ENCODE results near the gene EVI5L. TPM values are rescaled to one million over a fixed set of nuclear protein-coding genes. Genes with fewer than 3 reads are reported as not detected.

EVI5L gene
- total RNA-seq, 1 experiment from 2014 or later, result 29.5 TPM

DNA sequence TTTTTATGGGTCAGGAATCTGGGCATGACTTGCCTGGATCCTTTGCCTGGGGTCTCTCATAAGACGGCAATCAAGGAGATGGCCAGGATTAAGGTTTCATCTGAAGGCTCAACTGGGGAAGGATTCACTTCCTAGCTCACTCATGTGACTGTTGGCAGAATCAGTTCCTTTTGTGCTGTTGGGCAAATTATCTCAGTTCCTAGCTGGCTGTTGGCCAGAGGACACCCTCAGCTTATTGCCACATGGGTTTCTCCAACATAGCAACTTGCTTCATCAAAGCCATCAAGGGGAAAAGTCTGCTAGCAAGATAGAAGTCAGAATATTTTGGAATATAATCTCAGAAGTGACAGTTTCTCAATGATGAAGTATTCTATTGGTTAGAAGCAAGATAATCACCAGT is 12.2 kb upstream of the EVI5L start:
- no peak for ATAC-seq
- BruUV-seq (replicated peaks), result no TSS peak
- Histone ChIP-seq H3K4me2 (ENCODE audit: low read length) (no peak overlapping the region), H3K9me2 (replicated peaks; ENCODE audit: low read length) (no peaks in the 10 kb centered on the region), H3K27me3 (ENCODE audit: low read length) (no peaks in the 10 kb centered on the region), H3K36me3 (ENCODE audit: low read depth, low read length) (no peaks in the 10 kb centered on the region), H3K4me1 (ENCODE audit: insufficient read depth, low read length) (no peaks in the 10 kb centered on the region), H4K20me1 (ENCODE audit: low read length) (no peaks in the 10 kb centered on the region), H3K4me3 (ENCODE audit: low read length) (no peak overlapping the region), H3F3A (ENCODE audit: low read length, unreplicated experiment) (no peaks in the 10 kb centered on the region), H3K9me3 (ENCODE audit: low read length) (0 out of 2 replicates have a peak, but pooled peaks cover 7% of the 10 kb centered on the region), H3K79me2 (ENCODE audit: low read length) (no peaks in the 10 kb centered on the region), H3K9ac (ENCODE audit: low read length) (no peak overlapping the region), H2AFZ (ENCODE audit: low read length) (no peak overlapping the region), H3K27ac (ENCODE audit: low read length) (no peak overlapping the region)
- no peak for TF ChIP-seq EZH2phosphoT487 (IDR thresholded peaks at IDR 0.05; ENCODE audit: borderline replicate concordance, low read length)
- TF ChIP-seq, protein P1, sequence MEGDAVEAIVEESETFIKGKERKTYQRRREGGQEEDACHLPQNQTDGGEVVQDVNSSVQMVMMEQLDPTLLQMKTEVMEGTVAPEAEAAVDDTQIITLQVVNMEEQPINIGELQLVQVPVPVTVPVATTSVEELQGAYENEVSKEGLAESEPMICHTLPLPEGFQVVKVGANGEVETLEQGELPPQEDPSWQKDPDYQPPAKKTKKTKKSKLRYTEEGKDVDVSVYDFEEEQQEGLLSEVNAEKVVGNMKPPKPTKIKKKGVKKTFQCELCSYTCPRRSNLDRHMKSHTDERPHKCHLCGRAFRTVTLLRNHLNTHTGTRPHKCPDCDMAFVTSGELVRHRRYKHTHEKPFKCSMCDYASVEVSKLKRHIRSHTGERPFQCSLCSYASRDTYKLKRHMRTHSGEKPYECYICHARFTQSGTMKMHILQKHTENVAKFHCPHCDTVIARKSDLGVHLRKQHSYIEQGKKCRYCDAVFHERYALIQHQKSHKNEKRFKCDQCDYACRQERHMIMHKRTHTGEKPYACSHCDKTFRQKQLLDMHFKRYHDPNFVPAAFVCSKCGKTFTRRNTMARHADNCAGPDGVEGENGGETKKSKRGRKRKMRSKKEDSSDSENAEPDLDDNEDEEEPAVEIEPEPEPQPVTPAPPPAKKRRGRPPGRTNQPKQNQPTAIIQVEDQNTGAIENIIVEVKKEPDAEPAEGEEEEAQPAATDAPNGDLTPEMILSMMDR (conservative IDR thresholded peaks at IDR 0.05; ENCODE audit: low read depth, low read length), result no peak
- no peak for TF ChIP-seq EZH2 (IDR thresholded peaks at IDR 0.05; ENCODE audit: low read length, unreplicated experiment)
- CTCF ChIA-PET, result no interaction called here
- no peak for DNase-seq
- intact Hi-C loops (cut with micrococcal nuclease), result no loop called here
- POLR2A ChIA-PET (ENCODE audit: unreplicated experiment), result no interaction called here

GRCh38 chr19:7818806-7819205 is 11.2 kb upstream of the EVI5L start:
- intact Hi-C loops (cut with micrococcal nuclease), result no loop called here
- H3K4me2 ChIP-seq (ENCODE audit: low read length), result no peak overlapping the region
- ChIA-PET POLR2A (ENCODE audit: unreplicated experiment) (no interaction called here), CTCF (no interaction called here)
- TF ChIP-seq, protein P1 (conservative IDR thresholded peaks at IDR 0.05; ENCODE audit: low read depth, low read length), result no peak
- TF ChIP-seq EZH2phosphoT487 (IDR thresholded peaks at IDR 0.05; ENCODE audit: borderline replicate concordance, low read length) (no peak), EZH2 (IDR thresholded peaks at IDR 0.05; ENCODE audit: low read length, unreplicated experiment) (no peak)
- no peaks in the 10 kb centered on the region for H3K79me2 ChIP-seq (ENCODE audit: low read length)
- no TSS peak for BruUV-seq (replicated peaks)
- no peak overlapping the region for H2AFZ ChIP-seq (ENCODE audit: low read length)
- no peak for ATAC-seq
- no peak for DNase-seq
- no peaks in the 10 kb centered on the region for H3K36me3 ChIP-seq (ENCODE audit: low read depth, low read length)
- no peak overlapping the region for H3K27ac ChIP-seq (ENCODE audit: low read length)
- no peaks in the 10 kb centered on the region for H3F3A ChIP-seq (ENCODE audit: low read length, unreplicated experiment)
- H3K4me1 ChIP-seq (ENCODE audit: insufficient read depth, low read length), result no peaks in the 10 kb centered on the region
- 0 out of 2 replicates have a peak, but pooled peaks cover 7% of the 10 kb centered on the region for H3K9me3 ChIP-seq (ENCODE audit: low read length)
- no peaks in the 10 kb centered on the region for H3K27me3 ChIP-seq (ENCODE audit: low read length)
- H3K4me3 ChIP-seq (ENCODE audit: low read length), result no peak overlapping the region
- no peaks in the 10 kb centered on the region for H3K9me2 ChIP-seq (replicated peaks; ENCODE audit: low read length)
- H3K9ac ChIP-seq (ENCODE audit: low read length), result no peak overlapping the region
- no peaks in the 10 kb centered on the region for H4K20me1 ChIP-seq (ENCODE audit: low read length)

GRCh38 chr19:7819337-7819736 is 10.7 kb upstream of the EVI5L start:
- no peak overlapping the region for H3K4me2 ChIP-seq (ENCODE audit: low read length)
- no TSS peak for BruUV-seq (replicated peaks)
- H2AFZ ChIP-seq (ENCODE audit: low read length), result no peak overlapping the region
- POLR2A ChIA-PET (ENCODE audit: unreplicated experiment), result no interaction called here
- no peaks in the 10 kb centered on the region for H3K79me2 ChIP-seq (ENCODE audit: low read length)
- no peak for TF ChIP-seq EZH2 (IDR thresholded peaks at IDR 0.05; ENCODE audit: low read length, unreplicated experiment)
- no peak for TF ChIP-seq EZH2phosphoT487 (IDR thresholded peaks at IDR 0.05; ENCODE audit: borderline replicate concordance, low read length)
- TF ChIP-seq, protein P1 (conservative IDR thresholded peaks at IDR 0.05; ENCODE audit: low read depth, low read length), result no peak
- no peaks in the 10 kb centered on the region for H3K4me1 ChIP-seq (ENCODE audit: insufficient read depth, low read length)
- H4K20me1 ChIP-seq (ENCODE audit: low read length), result no peaks in the 10 kb centered on the region
- no peak overlapping the region for H3K9ac ChIP-seq (ENCODE audit: low read length)
- ATAC-seq (no peak), DNase-seq (no peak)
- H3K27me3 ChIP-seq (ENCODE audit: low read length), result no peaks in the 10 kb centered on the region
- H3K4me3 ChIP-seq (ENCODE audit: low read length), result no peak overlapping the region
- H3F3A ChIP-seq (ENCODE audit: low read length, unreplicated experiment), result no peaks in the 10 kb centered on the region
- intact Hi-C loops (cut with micrococcal nuclease), result no loop called here
- no peaks in the 10 kb centered on the region for H3K36me3 ChIP-seq (ENCODE audit: low read depth, low read length)
- 0 out of 2 replicates have a peak, but pooled peaks cover 7% of the 10 kb centered on the region for H3K9me3 ChIP-seq (ENCODE audit: low read length)
- H3K9me2 ChIP-seq (replicated peaks; ENCODE audit: low read length), result no peaks in the 10 kb centered on the region
- CTCF ChIA-PET, result no interaction called here
- no peak overlapping the region for H3K27ac ChIP-seq (ENCODE audit: low read length)
